ENCODE data around the gene SLC12A9. TPM values are rescaled to one million over a fixed set of nuclear protein-coding genes. Genes with fewer than 3 reads are reported as not detected.

Gene SLC12A9
- total and polyA plus RNA-seq, 2 experiments from 2014 or later = 10.3 to 39.9 TPM

DNA sequence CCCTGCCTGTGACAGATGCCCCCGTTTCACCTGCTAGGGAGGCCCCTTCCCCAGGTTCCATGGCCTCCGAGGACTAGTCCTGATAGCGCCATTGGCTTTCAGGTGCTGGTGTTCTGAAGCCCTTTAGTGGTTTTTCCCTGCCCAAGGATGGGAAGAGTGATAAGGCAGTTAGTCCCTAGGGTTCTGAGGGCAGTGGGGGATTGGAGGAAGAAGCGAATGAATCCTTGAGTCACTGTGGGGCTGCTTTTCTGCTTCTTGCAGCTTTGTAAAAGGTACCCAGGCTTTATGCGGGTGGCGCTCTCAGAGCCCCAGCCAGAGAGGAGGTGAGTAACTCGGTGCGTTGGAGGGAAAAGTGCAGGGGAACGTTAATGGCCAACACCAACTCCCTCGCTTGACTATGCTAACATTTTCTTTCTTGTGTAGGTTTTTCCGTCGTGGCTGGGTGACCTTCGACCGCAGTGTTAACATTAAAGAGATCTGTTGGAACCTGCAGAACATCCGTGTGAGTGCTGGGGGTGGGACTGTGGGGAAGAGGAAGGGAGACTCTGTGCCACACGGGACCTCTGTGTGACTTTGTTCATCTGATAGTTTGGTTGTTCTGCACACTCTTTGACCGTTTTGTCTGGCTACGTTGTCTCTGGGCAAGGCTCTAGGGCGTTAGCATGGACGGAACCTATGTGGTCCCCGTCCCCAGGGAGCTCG lies 33.1 kb downstream of the SLC12A9 start:
- no peak overlapping the region; the same call in 2 of the 3 replicates for H3K4me3 Mint-ChIP-seq

More for the DNA sequence above, 33.1 kb downstream of the SLC12A9 start:
- Histone ChIP-seq H4K20me1 (replicated peaks; ENCODE audit: insufficient read depth) (peaks cover 27% of the 10 kb centered on the region), H3K4me1 (ENCODE audit: insufficient read depth) (peaks cover 10% of the 10 kb centered on the region), H3K27me3 (ENCODE audit: insufficient read depth) (no peaks in the 10 kb centered on the region), H3K4me2 (no peak overlapping the region), H3K4me3 (no peak overlapping the region), H3K9me2 (ENCODE audit: insufficient read depth) (no peaks in the 10 kb centered on the region), H3K36me3 (ENCODE audit: insufficient read depth) (peaks cover 44% of the 10 kb centered on the region), H3F3A (replicated peaks; ENCODE audit: low read depth) (peaks cover 58% of the 10 kb centered on the region), H3K79me2 (replicated peaks; ENCODE audit: insufficient read depth) (peaks cover 40% of the 10 kb centered on the region), H3K27ac (ENCODE audit: low read depth) (no peak overlapping the region), H2AFZ (no peak overlapping the region)
- peaks cover 37% of the 10 kb centered on the region for H3K4me1 Mint-ChIP-seq
- H3K36me3 Mint-ChIP-seq (ENCODE audit: low read depth) = peaks cover 82% of the 10 kb centered on the region
- DNase-seq (ENCODE audit: low spot score) = no peak
- ATAC-seq = no peak
- H3K27me3 Mint-ChIP-seq (ENCODE audit: insufficient read depth, low read depth, poor library complexity) = peaks cover 18% of the 10 kb centered on the region
- H3K27ac Mint-ChIP-seq = no peak overlapping the region
- TF ChIP-seq CREB1 (CRISPR knock-in tag; IDR thresholded peaks at IDR 0.05; ENCODE audit: low read depth) (no peak), STAT1 (IDR thresholded peaks at IDR 0.05; ENCODE audit: unreplicated experiment) (no peak), ZNF331 (CRISPR knock-in tag; IDR thresholded peaks at IDR 0.05; ENCODE audit: low read depth) (no peak), NANOG (IDR thresholded peaks at IDR 0.05; ENCODE audit: borderline replicate concordance) (no peak), POLR2AphosphoS5 (IDR thresholded peaks at IDR 0.05; ENCODE audit: low read depth) (no peak), EZH2phosphoT487 (IDR thresholded peaks at IDR 0.05; ENCODE audit: unreplicated experiment) (no peak), EZH2 (IDR thresholded peaks at IDR 0.05; ENCODE audit: low read depth, unreplicated experiment) (no peak)
- TF ChIP-seq, protein P1, sequence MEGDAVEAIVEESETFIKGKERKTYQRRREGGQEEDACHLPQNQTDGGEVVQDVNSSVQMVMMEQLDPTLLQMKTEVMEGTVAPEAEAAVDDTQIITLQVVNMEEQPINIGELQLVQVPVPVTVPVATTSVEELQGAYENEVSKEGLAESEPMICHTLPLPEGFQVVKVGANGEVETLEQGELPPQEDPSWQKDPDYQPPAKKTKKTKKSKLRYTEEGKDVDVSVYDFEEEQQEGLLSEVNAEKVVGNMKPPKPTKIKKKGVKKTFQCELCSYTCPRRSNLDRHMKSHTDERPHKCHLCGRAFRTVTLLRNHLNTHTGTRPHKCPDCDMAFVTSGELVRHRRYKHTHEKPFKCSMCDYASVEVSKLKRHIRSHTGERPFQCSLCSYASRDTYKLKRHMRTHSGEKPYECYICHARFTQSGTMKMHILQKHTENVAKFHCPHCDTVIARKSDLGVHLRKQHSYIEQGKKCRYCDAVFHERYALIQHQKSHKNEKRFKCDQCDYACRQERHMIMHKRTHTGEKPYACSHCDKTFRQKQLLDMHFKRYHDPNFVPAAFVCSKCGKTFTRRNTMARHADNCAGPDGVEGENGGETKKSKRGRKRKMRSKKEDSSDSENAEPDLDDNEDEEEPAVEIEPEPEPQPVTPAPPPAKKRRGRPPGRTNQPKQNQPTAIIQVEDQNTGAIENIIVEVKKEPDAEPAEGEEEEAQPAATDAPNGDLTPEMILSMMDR (conservative IDR thresholded peaks at IDR 0.05; ENCODE audit: low read depth in 2 of 2) = no peak
- TF ChIP-seq, protein P2, sequence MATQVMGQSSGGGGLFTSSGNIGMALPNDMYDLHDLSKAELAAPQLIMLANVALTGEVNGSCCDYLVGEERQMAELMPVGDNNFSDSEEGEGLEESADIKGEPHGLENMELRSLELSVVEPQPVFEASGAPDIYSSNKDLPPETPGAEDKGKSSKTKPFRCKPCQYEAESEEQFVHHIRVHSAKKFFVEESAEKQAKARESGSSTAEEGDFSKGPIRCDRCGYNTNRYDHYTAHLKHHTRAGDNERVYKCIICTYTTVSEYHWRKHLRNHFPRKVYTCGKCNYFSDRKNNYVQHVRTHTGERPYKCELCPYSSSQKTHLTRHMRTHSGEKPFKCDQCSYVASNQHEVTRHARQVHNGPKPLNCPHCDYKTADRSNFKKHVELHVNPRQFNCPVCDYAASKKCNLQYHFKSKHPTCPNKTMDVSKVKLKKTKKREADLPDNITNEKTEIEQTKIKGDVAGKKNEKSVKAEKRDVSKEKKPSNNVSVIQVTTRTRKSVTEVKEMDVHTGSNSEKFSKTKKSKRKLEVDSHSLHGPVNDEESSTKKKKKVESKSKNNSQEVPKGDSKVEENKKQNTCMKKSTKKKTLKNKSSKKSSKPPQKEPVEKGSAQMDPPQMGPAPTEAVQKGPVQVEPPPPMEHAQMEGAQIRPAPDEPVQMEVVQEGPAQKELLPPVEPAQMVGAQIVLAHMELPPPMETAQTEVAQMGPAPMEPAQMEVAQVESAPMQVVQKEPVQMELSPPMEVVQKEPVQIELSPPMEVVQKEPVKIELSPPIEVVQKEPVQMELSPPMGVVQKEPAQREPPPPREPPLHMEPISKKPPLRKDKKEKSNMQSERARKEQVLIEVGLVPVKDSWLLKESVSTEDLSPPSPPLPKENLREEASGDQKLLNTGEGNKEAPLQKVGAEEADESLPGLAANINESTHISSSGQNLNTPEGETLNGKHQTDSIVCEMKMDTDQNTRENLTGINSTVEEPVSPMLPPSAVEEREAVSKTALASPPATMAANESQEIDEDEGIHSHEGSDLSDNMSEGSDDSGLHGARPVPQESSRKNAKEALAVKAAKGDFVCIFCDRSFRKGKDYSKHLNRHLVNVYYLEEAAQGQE (IDR thresholded peaks at IDR 0.05; ENCODE audit: unreplicated experiment) = no peak
- TF ChIP-seq, protein P3, sequence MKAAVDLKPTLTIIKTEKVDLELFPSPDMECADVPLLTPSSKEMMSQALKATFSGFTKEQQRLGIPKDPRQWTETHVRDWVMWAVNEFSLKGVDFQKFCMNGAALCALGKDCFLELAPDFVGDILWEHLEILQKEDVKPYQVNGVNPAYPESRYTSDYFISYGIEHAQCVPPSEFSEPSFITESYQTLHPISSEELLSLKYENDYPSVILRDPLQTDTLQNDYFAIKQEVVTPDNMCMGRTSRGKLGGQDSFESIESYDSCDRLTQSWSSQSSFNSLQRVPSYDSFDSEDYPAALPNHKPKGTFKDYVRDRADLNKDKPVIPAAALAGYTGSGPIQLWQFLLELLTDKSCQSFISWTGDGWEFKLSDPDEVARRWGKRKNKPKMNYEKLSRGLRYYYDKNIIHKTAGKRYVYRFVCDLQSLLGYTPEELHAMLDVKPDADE (IDR thresholded peaks at IDR 0.05) = no peak
- no peaks in the 10 kb centered on the region for H3K9me3 Mint-ChIP-seq

Measured in GM23338 (cell line).